Body of pancreas (tissue), 4 donors: ENCODE measurements around the gene REP15. TPM values are rescaled to one million over a fixed set of nuclear protein-coding genes. Genes with fewer than 3 reads are reported as not detected.

ENCODE experiments used
- ATAC-seq: fragments of 150-250 bp; one replicate; pipeline ENCODE4 v1.9.1; 2016
- DNase-seq, 4 donors: peaks; one replicate each; pipeline ENCODE4 v3.0.0-alpha.2; 2019
- H3K27ac ChIP-seq, 4 donors: fragments of 200-600 bp; sonication (generic); 1 replicate in 3 of 4; 2 replicates in 1 of 4; pipeline versions ENCODE4 v1.5.1 to v1.6.1; 2016 to 2019; ENCODE audit warnings: mild to moderate bottlenecking in 1 of 4, mixed read lengths in 1 of 4, moderate library complexity in 1 of 4
- H3K27me3 ChIP-seq, 2 donors: fragments of 200-600 bp; sonication (generic); one replicate each; pipeline ENCODE4 v1.6.0; 2016; ENCODE audit warnings: mild to moderate bottlenecking in 1 of 2
- H3K36me3 ChIP-seq, 2 donors: fragments of 200-600 bp; sonication (generic); replicated peaks in 1 of 2; 2 replicates each; pipeline ENCODE4 v1.5.1; 2016; ENCODE audit warnings: low read depth in 2 of 2; ENCODE audit not compliant: insufficient read depth in 1 of 2
- H3K4me1 ChIP-seq: fragments of 200-600 bp; sonication (generic); one replicate; pipeline ENCODE4 v1.6.0; 2016
- H3K4me3 ChIP-seq, 2 donors: fragments of 200-600 bp; sonication (generic); 1 replicate in 1 of 2; 2 replicates in 1 of 2; pipeline ENCODE4 v1.5.1; 2016 to 2019
- H3K9me3 ChIP-seq, 3 donors: fragments of 200-600 bp; sonication (generic); 1 replicate in 2 of 3; 2 replicates in 1 of 3; pipeline ENCODE4 v1.5.1; 2016
- CTCF ChIP-seq, 7 experiments: fragments of 450-650 bp in 4 of 7; fragments of 200-600 bp in 3 of 7; sonication (generic) in 3 of 7; IDR thresholded peaks; one replicate each; pipeline ENCODE4 v1.5.1; 2016 to 2019; ENCODE audit warnings: antibody characterized with exemption in 7 of 7
- POLR2A ChIP-seq, 3 donors: fragments of 450-650 bp; IDR thresholded peaks; one replicate each; pipeline ENCODE4 v1.6.1; 2016; ENCODE audit warnings: antibody characterized with exemption in 3 of 3, mild to moderate bottlenecking in 2 of 3
- WGBS, 2 donors: methylation state at CpG; one replicate each; pipeline ENCODE4 v1.1.5; 2017; 5-methylcytosine and 5-hydroxymethylcytosine counted together
- intact Hi-C: fragments of 100-400 bp; cut with DNase I; formaldehyde crosslinking; loops from one replicate; pipeline ENCODE4 v1.15.1; 2023
- total RNA-seq, 2 donors: library from RNA; depleted of rRNA; stranded (reverse); fragments of >200 nt; gene quantifications; one replicate each; pipeline ENCODE4 v1.1.0, GENCODE V29; 2016

The REP15 gene
- total RNA-seq, 2 donors from 2014 or later: 1.0 to 2.0 TPM

- DNase-seq (no peak), ATAC-seq (no peak)
- Histone ChIP-seq H3K27me3 (no peaks in the 10 kb centered on the region), H3K36me3 (peaks cover 4 to 14% of the 10 kb centered on the region in 2 donors), H3K4me1 (no peaks in the 10 kb centered on the region), H3K9me3 (no peaks in the 10 kb centered on the region), H3K4me3 (no peak overlapping the region), H3K27ac (no peak overlapping the region)
- TF ChIP-seq POLR2A (IDR thresholded peaks at IDR 0.05) (no peak), CTCF (IDR thresholded peaks at IDR 0.05) (no peak)
- intact Hi-C loops: no loop called here
- 89 to 90% methylated on average over 5 to 6 of the region's 6 CpGs for WGBS, 2 donors
These were observed 28.7 kb upstream of the REP15 start for GRCh38 chr12:27667540-27667939.

GRCh38 chr12:27672051-27672450 is 24.2 kb upstream of the REP15 start:
- H3K36me3 ChIP-seq: peaks cover 10 to 12% of the 10 kb centered on the region in 2 donors
- ATAC-seq: no peak
- no peak for DNase-seq
- no peak for TF ChIP-seq CTCF (IDR thresholded peaks at IDR 0.05)
- no peak for TF ChIP-seq POLR2A (IDR thresholded peaks at IDR 0.05)
- H3K4me3 ChIP-seq: no peak overlapping the region
- peaks cover 0 to 5% (median 0%) of the 10 kb centered on the region in 3 donors for H3K9me3 ChIP-seq
- intact Hi-C loops: no loop called here
- no peaks in the 10 kb centered on the region for H3K27me3 ChIP-seq
- no peaks in the 10 kb centered on the region for H3K4me1 ChIP-seq
- WGBS, 2 donors: 79 to 82% methylated on average over 4 of the region's 4 CpGs
- H3K27ac ChIP-seq: no peak overlapping the region

- Histone ChIP-seq H3K9me3 (peaks cover 0 to 5% (median 0%) of the 10 kb centered on the region in 3 donors), H3K27ac (no peak overlapping the region), H3K36me3 (peaks cover 10 to 11% of the 10 kb centered on the region in 2 donors), H3K27me3 (no peaks in the 10 kb centered on the region), H3K4me1 (no peaks in the 10 kb centered on the region), H3K4me3 (no peak overlapping the region)
- TF ChIP-seq POLR2A (IDR thresholded peaks at IDR 0.05) (no peak), CTCF (IDR thresholded peaks at IDR 0.05) (no peak)
- ATAC-seq (no peak), DNase-seq (no peak)
- WGBS, 2 donors: 73 to 88% methylated on average over 1 of the region's 1 CpG
- intact Hi-C loops: no loop called here
These were observed 23.6 kb upstream of the REP15 start for GRCh38 chr12:27672643-27673042.

GRCh38 chr12:27673101-27673718 is 23.0 kb upstream of the REP15 start:
- Histone ChIP-seq H3K27me3 (no peaks in the 10 kb centered on the region), H3K4me1 (no peaks in the 10 kb centered on the region), H3K9me3 (peaks cover 0 to 5% (median 0%) of the 10 kb centered on the region in 3 donors), H3K36me3 (peaks cover 8 to 10% of the 10 kb centered on the region in 2 donors), H3K4me3 (no peak overlapping the region), H3K27ac (no peak overlapping the region)
- no peak for ATAC-seq
- WGBS, 2 donors: 61 to 69% methylated on average over 3 of the region's 3 CpGs
- intact Hi-C loops: no loop called here
- TF ChIP-seq CTCF (IDR thresholded peaks at IDR 0.05) (no peak), POLR2A (IDR thresholded peaks at IDR 0.05) (no peak)
- no peak for DNase-seq

GRCh38 chr12:27674989-27675388 is 21.3 kb upstream of the REP15 start:
- H3K27me3 ChIP-seq: no peaks in the 10 kb centered on the region
- WGBS, 2 donors: 43 to 51% methylated on average over 2 of the region's 2 CpGs
- H3K4me3 ChIP-seq: no peak overlapping the region
- intact Hi-C loops: no loop called here
- peaks cover 11 to 14% of the 10 kb centered on the region in 2 donors for H3K36me3 ChIP-seq
- H3K27ac ChIP-seq: no peak overlapping the region
- peaks cover 0 to 5% (median 0%) of the 10 kb centered on the region in 3 donors for H3K9me3 ChIP-seq
- no peak for DNase-seq
- ATAC-seq: no peak
- TF ChIP-seq POLR2A (IDR thresholded peaks at IDR 0.05): no peak
- H3K4me1 ChIP-seq: no peaks in the 10 kb centered on the region
